Neutrophil (primary cell): Measurements from ENCODE around the gene MYO3B.

Experiments
- H3K27ac ChIP-seq: fragments of 200-600 bp; sonication (generic); 2 replicates; pipeline ENCODE4 v1.5.1; 2016; ENCODE audit warnings: mild to moderate bottlenecking, moderate library complexity
- H3K27me3 ChIP-seq: fragments of 200-600 bp; sonication (generic); 2 replicates; pipeline ENCODE4 v1.6.0; 2016; ENCODE audit warnings: mild to moderate bottlenecking
- H3K36me3 ChIP-seq: fragments of 200-600 bp; sonication (generic); 2 replicates; pipeline ENCODE4 v1.5.1; 2017
- H3K4me1 ChIP-seq, 2 experiments: fragments of 200-600 bp in 1 of 2; sonication (generic) in 1 of 2; 1 replicate in 1 of 2; 2 replicates in 1 of 2; pipeline versions ENCODE4 v1.5.1 to v1.6.1; 2013 to 2016; ENCODE audit warnings: low read depth in 1 of 2, low read length in 1 of 2, mild to moderate bottlenecking in 1 of 2, moderate library complexity in 1 of 2; ENCODE audit not compliant: control insufficient read depth in 1 of 2, insufficient read depth in 1 of 2
- H3K4me3 ChIP-seq, 2 experiments: fragments of 200-600 bp in 1 of 2; sonication (generic) in 1 of 2; 1 replicate in 1 of 2; 2 replicates in 1 of 2; pipeline ENCODE4 v1.5.1; 2013 to 2016; ENCODE audit warnings: low read depth in 1 of 2, low read length in 1 of 2, mild to moderate bottlenecking in 1 of 2, moderate library complexity in 1 of 2
- H3K9me3 ChIP-seq: fragments of 200-600 bp; sonication (generic); 2 replicates; pipeline ENCODE4 v1.5.1; 2016
- TF ChIP-seq, protein P1 (sequence below): fragments of 200-600 bp; sonication (generic); IDR thresholded peaks from 2 replicates; pipeline ENCODE4 v1.5.1; 2016; ENCODE audit warnings: antibody characterized with exemption

MYO3B gene

DNA sequence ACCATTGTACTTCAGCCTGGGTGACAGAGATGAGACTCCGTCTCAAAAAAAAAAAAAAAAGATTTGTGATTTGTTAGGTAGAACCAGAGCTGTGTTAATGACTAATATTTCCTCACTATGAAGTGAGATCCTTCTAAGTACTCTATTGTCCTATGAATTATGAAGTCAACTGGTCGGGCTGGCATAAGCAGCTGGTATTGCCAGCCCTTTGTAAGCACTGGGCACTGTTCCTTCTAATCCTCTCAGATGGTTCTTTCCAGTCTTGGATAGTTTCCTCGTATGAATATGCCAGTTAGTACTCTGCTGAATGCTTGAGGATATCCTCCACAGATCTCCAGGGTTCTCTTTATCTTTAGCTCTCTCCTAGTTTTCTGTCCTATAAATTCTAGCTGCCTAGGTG is 314.1 kb downstream of the MYO3B start:
- H3K9me3 ChIP-seq, result no peaks in the 10 kb centered on the region
- TF ChIP-seq, protein P1, sequence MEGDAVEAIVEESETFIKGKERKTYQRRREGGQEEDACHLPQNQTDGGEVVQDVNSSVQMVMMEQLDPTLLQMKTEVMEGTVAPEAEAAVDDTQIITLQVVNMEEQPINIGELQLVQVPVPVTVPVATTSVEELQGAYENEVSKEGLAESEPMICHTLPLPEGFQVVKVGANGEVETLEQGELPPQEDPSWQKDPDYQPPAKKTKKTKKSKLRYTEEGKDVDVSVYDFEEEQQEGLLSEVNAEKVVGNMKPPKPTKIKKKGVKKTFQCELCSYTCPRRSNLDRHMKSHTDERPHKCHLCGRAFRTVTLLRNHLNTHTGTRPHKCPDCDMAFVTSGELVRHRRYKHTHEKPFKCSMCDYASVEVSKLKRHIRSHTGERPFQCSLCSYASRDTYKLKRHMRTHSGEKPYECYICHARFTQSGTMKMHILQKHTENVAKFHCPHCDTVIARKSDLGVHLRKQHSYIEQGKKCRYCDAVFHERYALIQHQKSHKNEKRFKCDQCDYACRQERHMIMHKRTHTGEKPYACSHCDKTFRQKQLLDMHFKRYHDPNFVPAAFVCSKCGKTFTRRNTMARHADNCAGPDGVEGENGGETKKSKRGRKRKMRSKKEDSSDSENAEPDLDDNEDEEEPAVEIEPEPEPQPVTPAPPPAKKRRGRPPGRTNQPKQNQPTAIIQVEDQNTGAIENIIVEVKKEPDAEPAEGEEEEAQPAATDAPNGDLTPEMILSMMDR, result no peak
- H3K4me1 ChIP-seq, result no peaks in the 10 kb centered on the region
- H3K36me3 ChIP-seq, result no peaks in the 10 kb centered on the region
- H3K27me3 ChIP-seq, result peaks cover 34% of the 10 kb centered on the region
- H3K4me3 ChIP-seq, result no peak overlapping the region
- H3K27ac ChIP-seq, result no peak overlapping the region

DNA sequence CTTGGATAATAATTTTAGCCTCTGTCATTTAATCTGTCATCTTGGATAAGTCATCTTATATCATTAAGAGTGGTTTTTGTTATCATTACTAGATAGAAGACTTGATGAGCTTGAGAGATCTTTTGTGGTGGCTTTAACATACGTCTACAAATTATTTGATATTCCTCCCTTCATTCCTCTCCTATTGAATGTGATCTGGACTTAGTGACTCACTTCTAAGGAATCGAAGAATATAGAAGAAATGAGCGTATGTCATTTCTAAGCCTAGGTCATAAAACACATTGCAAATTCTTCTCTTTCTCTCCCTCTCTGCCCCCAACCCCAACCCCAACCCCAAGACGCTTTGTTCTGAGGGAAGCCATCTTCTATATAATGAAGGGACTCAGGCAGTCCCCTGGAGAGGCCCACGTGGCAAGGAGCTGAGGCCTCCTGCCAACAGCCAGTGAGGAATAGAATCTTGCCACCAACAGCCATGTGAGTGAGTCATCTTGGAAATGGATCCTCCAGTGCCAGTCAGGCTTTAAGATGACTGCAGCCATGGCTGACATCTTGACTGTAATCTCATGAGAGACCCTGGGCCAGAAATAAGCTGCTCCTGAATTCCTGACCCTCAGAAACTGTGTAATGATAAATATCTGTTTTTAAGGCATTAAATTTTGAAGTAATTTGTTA is 315.6 kb downstream of the MYO3B start:
- Histone ChIP-seq H3K4me3 (no peak overlapping the region), H3K27ac (no peak overlapping the region), H3K9me3 (no peaks in the 10 kb centered on the region), H3K36me3 (no peaks in the 10 kb centered on the region), H3K27me3 (peaks cover 34% of the 10 kb centered on the region), H3K4me1 (no peaks in the 10 kb centered on the region)
- TF ChIP-seq, protein P1, result no peak

DNA sequence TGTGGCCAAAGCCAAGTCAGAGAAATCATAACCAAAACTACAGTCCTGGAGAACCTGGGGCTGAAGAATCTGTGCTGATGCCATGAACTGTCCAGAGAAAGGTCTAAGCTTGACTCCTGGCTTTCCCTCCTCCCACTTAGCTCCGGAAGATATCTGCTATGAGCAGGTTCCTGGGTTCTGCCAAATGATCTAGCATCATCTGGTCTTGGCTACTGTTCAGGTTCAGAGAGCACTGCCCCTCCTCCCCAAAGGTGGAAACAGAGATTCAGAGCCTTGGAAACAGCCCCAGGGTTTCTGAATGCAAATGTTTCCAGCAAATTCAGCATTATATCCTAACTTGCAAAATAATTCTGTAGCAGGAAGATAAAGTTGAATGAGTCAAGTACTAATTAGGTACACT is 317.9 kb downstream of the MYO3B start:
- H3K4me1 ChIP-seq, result peaks cover 0 to 8% of the 10 kb centered on the region in 2 experiments
- no peak overlapping the region for H3K4me3 ChIP-seq
- H3K36me3 ChIP-seq, result no peaks in the 10 kb centered on the region
- H3K27ac ChIP-seq, result no peak overlapping the region
- H3K9me3 ChIP-seq, result no peaks in the 10 kb centered on the region
- peaks cover 29% of the 10 kb centered on the region for H3K27me3 ChIP-seq
- TF ChIP-seq, protein P1, result no peak

DNA sequence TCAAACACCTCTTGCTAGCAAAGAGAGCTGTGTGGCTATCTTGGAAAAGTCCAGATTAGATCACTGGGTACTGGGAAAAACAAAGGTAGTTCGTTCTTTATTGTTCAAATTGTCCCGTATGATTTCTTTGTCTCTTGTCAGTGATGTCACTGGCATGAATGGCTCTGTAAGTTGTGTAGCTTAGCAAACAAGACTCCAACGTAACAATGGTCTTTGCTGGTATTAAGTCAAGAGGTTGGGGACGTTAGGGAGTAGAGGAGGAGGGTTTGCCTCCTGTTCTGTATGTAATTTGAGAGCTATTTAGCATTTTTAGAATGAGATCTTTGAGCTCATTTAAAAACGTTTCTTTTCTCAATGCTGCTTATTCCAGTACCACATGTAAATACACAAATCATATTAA is 320.7 kb downstream of the MYO3B start:
- H3K27ac ChIP-seq, result no peak overlapping the region
- peaks cover 26% of the 10 kb centered on the region for H3K27me3 ChIP-seq
- H3K4me3 ChIP-seq, result no peak overlapping the region
- H3K9me3 ChIP-seq, result no peaks in the 10 kb centered on the region
- TF ChIP-seq, protein P1, result no peak
- peaks cover 1 to 34% of the 10 kb centered on the region in 2 experiments for H3K4me1 ChIP-seq
- no peaks in the 10 kb centered on the region for H3K36me3 ChIP-seq

DNA sequence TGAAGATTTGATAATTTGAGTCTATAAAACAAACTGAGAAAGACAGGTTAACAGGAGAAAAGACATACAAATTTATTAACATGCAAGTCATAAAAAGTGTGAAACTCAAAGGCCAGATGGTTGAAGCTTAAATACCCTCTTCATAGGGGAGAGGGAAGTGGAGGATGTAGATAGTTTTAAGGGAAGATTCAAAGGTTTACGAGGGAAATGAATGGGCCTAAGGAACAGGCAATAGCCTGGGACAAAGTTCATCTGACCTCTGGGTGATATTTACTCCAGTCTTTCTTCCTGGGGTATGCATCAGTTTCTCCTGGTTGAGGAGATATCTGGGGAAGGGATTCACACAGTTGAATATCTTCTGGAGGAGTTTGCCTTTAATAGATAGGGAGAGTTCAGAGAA is 322.2 kb downstream of the MYO3B start:
- TF ChIP-seq, protein P1, result no peak
- no peaks in the 10 kb centered on the region for H3K9me3 ChIP-seq
- no peak overlapping the region for H3K27ac ChIP-seq
- no peaks in the 10 kb centered on the region for H3K36me3 ChIP-seq
- peaks cover 7 to 41% of the 10 kb centered on the region in 2 experiments for H3K4me1 ChIP-seq
- H3K27me3 ChIP-seq, result peaks cover 22% of the 10 kb centered on the region
- no peak overlapping the region for H3K4me3 ChIP-seq
